ENCODE results near the gene ACVR1. TPM values are rescaled to one million over a fixed set of nuclear protein-coding genes. Genes with fewer than 3 reads are reported as not detected.

The ACVR1 gene
- total and polyA plus RNA-seq, 2 experiments from 2014 or later, result 8.9 to 21.5 TPM

DNA sequence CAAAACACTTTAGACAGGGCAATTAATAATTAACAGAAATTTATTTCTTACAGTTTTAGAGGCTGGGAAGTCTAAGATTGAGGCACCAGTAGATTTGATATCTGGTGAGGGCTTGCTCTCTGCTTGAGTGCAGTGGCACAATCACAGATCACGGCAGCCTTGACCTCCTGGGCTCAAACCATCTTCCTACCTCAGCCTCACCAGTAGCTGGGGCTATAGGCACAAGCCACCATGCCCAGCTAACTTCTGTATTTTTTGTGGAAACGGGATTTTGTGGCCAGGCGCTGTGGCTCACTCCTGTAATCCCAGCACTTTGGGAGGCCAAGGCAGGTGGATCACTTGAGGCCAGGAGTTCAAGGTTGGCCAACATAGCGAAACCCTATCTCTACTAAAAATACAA, 29.0 kb upstream of the ACVR1 start:
- H3K4me3 Mint-ChIP-seq, result no peak overlapping the region

DNA sequence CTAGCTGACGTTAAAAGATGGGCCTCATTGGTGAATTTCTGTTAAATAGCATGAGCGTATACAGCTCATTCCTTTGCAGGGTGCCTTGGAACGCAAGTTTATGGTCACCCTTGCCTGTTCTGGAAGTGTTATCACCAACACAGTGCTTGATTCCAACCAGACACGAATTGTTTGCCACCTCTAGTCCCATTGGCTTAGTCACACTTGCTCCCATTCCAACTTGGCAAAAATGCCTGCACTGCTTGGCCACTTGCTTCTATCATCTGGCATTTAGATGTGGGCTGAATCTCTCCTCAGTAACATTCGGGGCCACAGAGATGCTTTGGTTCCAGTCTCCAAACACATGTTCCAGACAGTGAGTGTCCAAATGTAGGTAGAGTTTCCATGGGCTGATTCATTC, 27.5 kb upstream of the ACVR1 start:
- Mint-ChIP-seq H3K9me3 (no peaks in the 10 kb centered on the region), H3K27ac (no peak overlapping the region), H3K4me3 (no peak overlapping the region), H3K36me3 (ENCODE audit: low read depth) (no peaks in the 10 kb centered on the region), H3K4me1 (peaks cover 20% of the 10 kb centered on the region), H3K27me3 (ENCODE audit: insufficient read depth, low read depth, poor library complexity) (peaks cover 2% of the 10 kb centered on the region)
- no peaks in the 10 kb centered on the region for H4K20me1 ChIP-seq (replicated peaks; ENCODE audit: insufficient read depth)
- peak overlapping the region; percentile 74 for H2AFZ ChIP-seq
- H3K79me2 ChIP-seq (replicated peaks; ENCODE audit: insufficient read depth), result no peaks in the 10 kb centered on the region
- no peaks in the 10 kb centered on the region for H3K36me3 ChIP-seq (ENCODE audit: insufficient read depth)
- ATAC-seq (no peak), DNase-seq (ENCODE audit: low spot score) (no peak)
- no peak overlapping the region for H3K4me2 ChIP-seq
- no peak overlapping the region for H3K27ac ChIP-seq (ENCODE audit: low read depth)
- no peaks in the 10 kb centered on the region for H3K27me3 ChIP-seq (ENCODE audit: insufficient read depth)
- H3K4me3 ChIP-seq, result no peak overlapping the region
- peaks cover 4% of the 10 kb centered on the region; the same call in 1 of the 2 replicates for H3K9me2 ChIP-seq (ENCODE audit: insufficient read depth)
- 0 out of 2 replicates have a peak, but pooled peaks cover 3% of the 10 kb centered on the region for H3F3A ChIP-seq (replicated peaks; ENCODE audit: low read depth)
- no peak for TF ChIP-seq EZH2 (IDR thresholded peaks at IDR 0.05; ENCODE audit: low read depth, unreplicated experiment)
- TF ChIP-seq POLR2AphosphoS5 (IDR thresholded peaks at IDR 0.05; ENCODE audit: low read depth), result no peak
- TF ChIP-seq, protein P1, sequence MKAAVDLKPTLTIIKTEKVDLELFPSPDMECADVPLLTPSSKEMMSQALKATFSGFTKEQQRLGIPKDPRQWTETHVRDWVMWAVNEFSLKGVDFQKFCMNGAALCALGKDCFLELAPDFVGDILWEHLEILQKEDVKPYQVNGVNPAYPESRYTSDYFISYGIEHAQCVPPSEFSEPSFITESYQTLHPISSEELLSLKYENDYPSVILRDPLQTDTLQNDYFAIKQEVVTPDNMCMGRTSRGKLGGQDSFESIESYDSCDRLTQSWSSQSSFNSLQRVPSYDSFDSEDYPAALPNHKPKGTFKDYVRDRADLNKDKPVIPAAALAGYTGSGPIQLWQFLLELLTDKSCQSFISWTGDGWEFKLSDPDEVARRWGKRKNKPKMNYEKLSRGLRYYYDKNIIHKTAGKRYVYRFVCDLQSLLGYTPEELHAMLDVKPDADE (IDR thresholded peaks at IDR 0.05), result no peak
- no peak for TF ChIP-seq NANOG (IDR thresholded peaks at IDR 0.05; ENCODE audit: borderline replicate concordance)
- no peak for TF ChIP-seq JUNB (IDR thresholded peaks at IDR 0.05; ENCODE audit: unreplicated experiment)
- no peak for TF ChIP-seq CREB1 (CRISPR knock-in tag; IDR thresholded peaks at IDR 0.05; ENCODE audit: low read depth)
- no peak for TF ChIP-seq ZNF331 (CRISPR knock-in tag; IDR thresholded peaks at IDR 0.05; ENCODE audit: low read depth)
- H3K4me1 ChIP-seq (ENCODE audit: insufficient read depth), result peaks cover 17% of the 10 kb centered on the region

More for the DNA sequence above, 29.0 kb upstream of the ACVR1 start:
- H3K9me3 Mint-ChIP-seq, result no peaks in the 10 kb centered on the region
- Histone ChIP-seq H3F3A (replicated peaks; ENCODE audit: low read depth) (0 out of 2 replicates have a peak, but pooled peaks cover 3% of the 10 kb centered on the region), H4K20me1 (replicated peaks; ENCODE audit: insufficient read depth) (no peaks in the 10 kb centered on the region), H3K79me2 (replicated peaks; ENCODE audit: insufficient read depth) (no peaks in the 10 kb centered on the region), H2AFZ (no peak overlapping the region), H3K27me3 (ENCODE audit: insufficient read depth) (no peaks in the 10 kb centered on the region), H3K4me1 (ENCODE audit: insufficient read depth) (peaks cover 13% of the 10 kb centered on the region), H3K4me2 (no peak overlapping the region), H3K9me2 (ENCODE audit: insufficient read depth) (peaks cover 4% of the 10 kb centered on the region; the same call in 1 of the 2 replicates), H3K36me3 (ENCODE audit: insufficient read depth) (no peaks in the 10 kb centered on the region), H3K27ac (ENCODE audit: low read depth) (no peak overlapping the region), H3K4me3 (no peak overlapping the region)
- DNase-seq (ENCODE audit: low spot score) (no peak), ATAC-seq (no peak)
- no peaks in the 10 kb centered on the region for H3K36me3 Mint-ChIP-seq (ENCODE audit: low read depth)
- TF ChIP-seq, protein P2, sequence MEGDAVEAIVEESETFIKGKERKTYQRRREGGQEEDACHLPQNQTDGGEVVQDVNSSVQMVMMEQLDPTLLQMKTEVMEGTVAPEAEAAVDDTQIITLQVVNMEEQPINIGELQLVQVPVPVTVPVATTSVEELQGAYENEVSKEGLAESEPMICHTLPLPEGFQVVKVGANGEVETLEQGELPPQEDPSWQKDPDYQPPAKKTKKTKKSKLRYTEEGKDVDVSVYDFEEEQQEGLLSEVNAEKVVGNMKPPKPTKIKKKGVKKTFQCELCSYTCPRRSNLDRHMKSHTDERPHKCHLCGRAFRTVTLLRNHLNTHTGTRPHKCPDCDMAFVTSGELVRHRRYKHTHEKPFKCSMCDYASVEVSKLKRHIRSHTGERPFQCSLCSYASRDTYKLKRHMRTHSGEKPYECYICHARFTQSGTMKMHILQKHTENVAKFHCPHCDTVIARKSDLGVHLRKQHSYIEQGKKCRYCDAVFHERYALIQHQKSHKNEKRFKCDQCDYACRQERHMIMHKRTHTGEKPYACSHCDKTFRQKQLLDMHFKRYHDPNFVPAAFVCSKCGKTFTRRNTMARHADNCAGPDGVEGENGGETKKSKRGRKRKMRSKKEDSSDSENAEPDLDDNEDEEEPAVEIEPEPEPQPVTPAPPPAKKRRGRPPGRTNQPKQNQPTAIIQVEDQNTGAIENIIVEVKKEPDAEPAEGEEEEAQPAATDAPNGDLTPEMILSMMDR (conservative IDR thresholded peaks at IDR 0.05; ENCODE audit: low read depth in 2 of 2), result peak; percentile 11 to 61; a peak in 2 of 4 replicates
- TF ChIP-seq ZNF331 (CRISPR knock-in tag; IDR thresholded peaks at IDR 0.05; ENCODE audit: low read depth) (no peak), ZNF114 (CRISPR knock-in tag; IDR thresholded peaks at IDR 0.05) (no peak)
- no peak overlapping the region for H3K27ac Mint-ChIP-seq
- peaks cover 2% of the 10 kb centered on the region for H3K27me3 Mint-ChIP-seq (ENCODE audit: insufficient read depth, low read depth, poor library complexity)
- peaks cover 20% of the 10 kb centered on the region for H3K4me1 Mint-ChIP-seq

Measured in GM23338 (cell line).